Measurements from ENCODE around the gene PIK3R1. TPM values are rescaled to one million over a fixed set of nuclear protein-coding genes. Genes with fewer than 3 reads are reported as not detected.

PIK3R1 gene
- total RNA-seq, 4 donors from 2014 or later = 132 to 408 (median 221) TPM

- TF ChIP-seq CTCF (IDR thresholded peaks at IDR 0.05; ENCODE audit: low read depth) = no peak
Measured at GRCh38 chr5:68298479-68298878, 82.9 kb downstream of the PIK3R1 start.

- TF ChIP-seq CTCF (IDR thresholded peaks at IDR 0.05; ENCODE audit: low read depth) = no peak
Measured at GRCh38 chr5:68299105-68299504, 83.5 kb downstream of the PIK3R1 start.

GRCh38 chr5:68299575-68299974 lies 84.0 kb downstream of the PIK3R1 start:
- no peak for TF ChIP-seq CTCF (IDR thresholded peaks at IDR 0.05; ENCODE audit: low read depth)

- no peak for TF ChIP-seq CTCF (IDR thresholded peaks at IDR 0.05; ENCODE audit: low read depth)
Measured at GRCh38 chr5:68303038-68303738, 87.6 kb downstream of the PIK3R1 start.

- no peak for TF ChIP-seq CTCF (IDR thresholded peaks at IDR 0.05; ENCODE audit: low read depth)
Measured at GRCh38 chr5:68303754-68304420, 88.3 kb downstream of the PIK3R1 start.

- no peak for TF ChIP-seq CTCF (IDR thresholded peaks at IDR 0.05; ENCODE audit: low read depth)
Measured at GRCh38 chr5:68304421-68305052, 89.0 kb downstream of the PIK3R1 start.

GRCh38 chr5:68305223-68305870 lies 89.8 kb downstream of the PIK3R1 start:
- TF ChIP-seq CTCF (IDR thresholded peaks at IDR 0.05; ENCODE audit: low read depth) = no peak

All from subcutaneous adipose tissue (tissue), 4 donors.